Gastrocnemius medialis (tissue), 4 donors: ENCODE measurements around the gene NPAS3.

Source experiments
- POLR2A ChIP-seq, 2 donors: fragments of 450-650 bp; IDR thresholded peaks; one replicate each; pipeline ENCODE4 v1.6.1; 2017; ENCODE audit warnings: antibody characterized with exemption in 2 of 2, mild to moderate bottlenecking in 2 of 2, moderate library complexity in 2 of 2
- TF ChIP-seq, protein P1 (sequence below), 5 experiments: fragments of 450-650 bp in 3 of 5; fragments of 200-600 bp in 2 of 5; sonication (generic) in 2 of 5; IDR thresholded peaks in 4 of 5; conservative IDR thresholded peaks in 1 of 5; 1 replicate in 4 of 5; 2 replicates in 1 of 5; pipeline ENCODE4 v1.5.1; 2016 to 2019; ENCODE audit warnings: antibody characterized with exemption in 5 of 5, mild to moderate bottlenecking in 3 of 5, moderate library complexity in 3 of 5

DNA sequence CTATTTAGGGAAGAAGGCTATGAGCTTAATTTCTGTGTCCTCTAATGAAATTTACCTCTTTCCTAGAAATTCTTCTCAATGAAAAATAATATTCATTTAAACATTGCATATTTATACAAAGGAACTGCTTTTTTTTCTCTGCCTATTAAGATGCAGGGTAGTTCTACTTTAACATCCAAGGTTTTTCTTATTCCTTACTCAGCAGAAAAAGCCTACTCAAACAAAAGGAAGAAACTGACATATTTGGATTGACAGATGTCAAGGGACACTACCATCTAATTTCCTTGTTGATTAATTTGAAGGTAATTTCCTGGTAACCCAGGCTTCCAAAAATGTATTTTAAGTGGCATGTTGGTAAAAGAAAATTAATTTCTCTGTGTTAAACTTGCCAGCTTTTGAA, 819.9 kb downstream of the NPAS3 start:
- TF ChIP-seq, protein P1, sequence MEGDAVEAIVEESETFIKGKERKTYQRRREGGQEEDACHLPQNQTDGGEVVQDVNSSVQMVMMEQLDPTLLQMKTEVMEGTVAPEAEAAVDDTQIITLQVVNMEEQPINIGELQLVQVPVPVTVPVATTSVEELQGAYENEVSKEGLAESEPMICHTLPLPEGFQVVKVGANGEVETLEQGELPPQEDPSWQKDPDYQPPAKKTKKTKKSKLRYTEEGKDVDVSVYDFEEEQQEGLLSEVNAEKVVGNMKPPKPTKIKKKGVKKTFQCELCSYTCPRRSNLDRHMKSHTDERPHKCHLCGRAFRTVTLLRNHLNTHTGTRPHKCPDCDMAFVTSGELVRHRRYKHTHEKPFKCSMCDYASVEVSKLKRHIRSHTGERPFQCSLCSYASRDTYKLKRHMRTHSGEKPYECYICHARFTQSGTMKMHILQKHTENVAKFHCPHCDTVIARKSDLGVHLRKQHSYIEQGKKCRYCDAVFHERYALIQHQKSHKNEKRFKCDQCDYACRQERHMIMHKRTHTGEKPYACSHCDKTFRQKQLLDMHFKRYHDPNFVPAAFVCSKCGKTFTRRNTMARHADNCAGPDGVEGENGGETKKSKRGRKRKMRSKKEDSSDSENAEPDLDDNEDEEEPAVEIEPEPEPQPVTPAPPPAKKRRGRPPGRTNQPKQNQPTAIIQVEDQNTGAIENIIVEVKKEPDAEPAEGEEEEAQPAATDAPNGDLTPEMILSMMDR (IDR thresholded peaks at IDR 0.05 in 4 of 5, conservative IDR thresholded peaks at IDR 0.05 in 1 of 5), result no peak
- TF ChIP-seq POLR2A (IDR thresholded peaks at IDR 0.05), result no peak
